Effector CD8-positive, alpha-beta T cell (primary cell): ENCODE results near the gene HIPK3.
A peak's percentile ranks its signal among the peaks of the same experiment; 100 is the strongest.
"Not testable (repeated sequence)": the region's sequence is repeated elsewhere in the genome, so short reads cannot be mapped to it uniquely, and the experiment has no call there.

ENCODE experiments used
- DNase-seq: peaks from one replicate; lab custom pipeline; 2025; lab: John Stamatoyannopoulos, UW

Gene HIPK3

GRCh38 chr11:33306821-33307220 is 49.6 kb downstream of the HIPK3 start:
- DNase-seq = not testable (repeated sequence)

GRCh38 chr11:33307984-33308383 is 50.8 kb downstream of the HIPK3 start:
- DNase-seq = no peak

GRCh38 chr11:33309118-33309517 is 51.9 kb downstream of the HIPK3 start:
- no peak for DNase-seq

- no peak for DNase-seq
Measured at GRCh38 chr11:33310720-33311500, 53.7 kb downstream of the HIPK3 start.

GRCh38 chr11:33311680-33312079 is 54.5 kb downstream of the HIPK3 start:
- DNase-seq = no peak

GRCh38 chr11:33315822-33316221 is 58.6 kb downstream of the HIPK3 start:
- DNase-seq = no peak

- no peak for DNase-seq
Measured at GRCh38 chr11:33317662-33318061, 60.5 kb downstream of the HIPK3 start.

- no peak for DNase-seq
Measured at GRCh38 chr11:33320016-33320813, 63.0 kb downstream of the HIPK3 start.

GRCh38 chr11:33320814-33321330 is 63.7 kb downstream of the HIPK3 start:
- DNase-seq = no peak

GRCh38 chr11:33321422-33321821 is 64.2 kb downstream of the HIPK3 start:
- no peak for DNase-seq

GRCh38 chr11:33323421-33323820 is 66.2 kb downstream of the HIPK3 start:
- DNase-seq = no peak

- no peak for DNase-seq
Measured at GRCh38 chr11:33324302-33324985, 67.3 kb downstream of the HIPK3 start.

GRCh38 chr11:33325451-33325850 is 68.3 kb downstream of the HIPK3 start:
- DNase-seq = no peak

GRCh38 chr11:33329705-33330329 is 72.6 kb downstream of the HIPK3 start:
- peak; percentile 12 for DNase-seq

GRCh38 chr11:33333816-33334215 is 76.6 kb downstream of the HIPK3 start:
- DNase-seq = no peak

GRCh38 chr11:33334627-33335026 is 77.4 kb downstream of the HIPK3 start:
- no peak for DNase-seq

GRCh38 chr11:33339247-33339646 is 82.1 kb downstream of the HIPK3 start:
- DNase-seq = no peak

GRCh38 chr11:33344611-33345010 is 87.4 kb downstream of the HIPK3 start:
- no peak for DNase-seq

GRCh38 chr11:33347490-33348125 is 90.4 kb downstream of the HIPK3 start:
- DNase-seq = no peak

GRCh38 chr11:33350287-33350686 is 93.1 kb downstream of the HIPK3 start:
- no peak for DNase-seq

- DNase-seq = no peak
Measured at GRCh38 chr11:33358150-33358831, 101.1 kb downstream of the HIPK3 start.
